H1 (cell line): ENCODE measurements around the gene BRINP3. TPM values are rescaled to one million over a fixed set of nuclear protein-coding genes. Genes with fewer than 3 reads are reported as not detected.

Source experiments
- CTCF ChIA-PET: fragments of 300-600 bp; sonication (Branson Sonifier 250); formaldehyde crosslinking; loops from one replicate; lab custom pipeline; 2021; ENCODE audit not compliant: partially characterized antibody; lab: Charles Lee
- POLR2A ChIA-PET: fragments of 300-600 bp; sonication (Branson Sonifier 250); formaldehyde crosslinking; loops from one replicate; lab custom pipeline; 2021; ENCODE audit warnings: inconsistent platforms; ENCODE audit not compliant: partially characterized antibody; lab: Charles Lee
- DNase-seq, 2 experiments: peaks; one replicate each; pipeline versions ENCODE4 v3.0.0 to v3.0.0-alpha.2; 2010 to 2022; ENCODE audit warnings: low spot score in 2 of 2, low read depth in 1 of 2, mixed read lengths in 1 of 2
- FAIRE-seq: peaks from 2 replicates; lab custom pipeline; 2011; peaks lifted over from hg19 to GRCh38; lab: Jason Lieb, UNC
- H2AFZ ChIP-seq: 2 replicates; pipeline ENCODE4 v1.8.1; 2012; ENCODE audit warnings: low read length, inconsistent platforms
- H2AK5ac ChIP-seq: 2 replicates; pipeline ENCODE4 v1.6.1; 2013; ENCODE audit warnings: low read depth, low read length
- H2BK120ac ChIP-seq: replicated peaks from 2 replicates; pipeline ENCODE3; 2013; ENCODE audit warnings: low read depth, low read length, inconsistent platforms
- H2BK12ac ChIP-seq: 2 replicates; pipeline ENCODE4 v1.6.1; 2013; ENCODE audit warnings: low read depth, low read length
- H2BK15ac ChIP-seq: 2 replicates; pipeline ENCODE4 v1.6.1; 2013; ENCODE audit warnings: low read length
- H2BK20ac ChIP-seq: 2 replicates; pipeline ENCODE4 v1.6.1; 2013; ENCODE audit warnings: low read length
- H2BK5ac ChIP-seq: 2 replicates; pipeline ENCODE4 v1.6.1; 2013; ENCODE audit warnings: low read depth, low read length
- H3K14ac ChIP-seq: 2 replicates; pipeline ENCODE4 v1.6.1; 2013; ENCODE audit warnings: inconsistent platforms; ENCODE audit not compliant: insufficient read length
- H3K18ac ChIP-seq: 2 replicates; pipeline ENCODE4 v1.6.1; 2013; ENCODE audit warnings: low read length; ENCODE audit errors: extremely low read depth
- H3K23ac ChIP-seq: 2 replicates; pipeline ENCODE4 v1.6.1; 2013; ENCODE audit warnings: inconsistent platforms; ENCODE audit not compliant: insufficient read length
- H3K23me2 ChIP-seq: 2 replicates; pipeline ENCODE4 v1.6.1; 2013; ENCODE audit warnings: low read depth, low read length
- H3K27ac ChIP-seq: 2 replicates; pipeline ENCODE4 v1.6.1; 2011; ENCODE audit warnings: low read depth, low read length, inconsistent platforms
- H3K27me3 ChIP-seq, 4 experiments: replicated peaks in 1 of 4; 1 replicate in 1 of 4; 2 replicates in 3 of 4; pipeline versions ENCODE4 v1.6.1 to v1.8.1; 2011 to 2013; ENCODE audit warnings: low read length in 3 of 4, mild to moderate bottlenecking in 3 of 4, inconsistent platforms in 2 of 4, mixed read lengths in 2 of 4, moderate library complexity in 1 of 4; ENCODE audit not compliant: control insufficient read depth in 3 of 4, insufficient read depth in 3 of 4; ENCODE audit errors: extremely low read depth in 1 of 4
- H3K36me3 ChIP-seq, 4 experiments: 2 replicates each; pipeline versions ENCODE4 v1.6.1 to v1.8.1; 2011 to 2013; ENCODE audit warnings: mild to moderate bottlenecking in 4 of 4, low read length in 3 of 4, moderate library complexity in 2 of 4, control low read depth in 1 of 4, inconsistent platforms in 1 of 4; ENCODE audit not compliant: insufficient read depth in 4 of 4, control insufficient read depth in 2 of 4
- H3K4ac ChIP-seq: replicated peaks from 2 replicates; pipeline ENCODE3; 2013; ENCODE audit warnings: low read length, low read depth, mixed read lengths, inconsistent platforms; ENCODE audit not compliant: insufficient read length
- H3K4me1 ChIP-seq, 4 experiments: replicated peaks in 1 of 4; 1 replicate in 1 of 4; 2 replicates in 3 of 4; pipeline versions ENCODE4 v1.6.1 to v1.8.1; 2011 to 2013; ENCODE audit warnings: low read length in 3 of 4, inconsistent platforms in 2 of 4, mixed read lengths in 1 of 4; ENCODE audit not compliant: insufficient read depth in 4 of 4, control insufficient read depth in 3 of 4
- H3K4me2 ChIP-seq, 2 experiments: 2 replicates each; pipeline versions ENCODE4 v1.6.1 to v1.8.1; 2011 to 2013; ENCODE audit warnings: low read depth in 2 of 2, low read length in 2 of 2, control low read depth in 1 of 2, inconsistent platforms in 1 of 2, mild to moderate bottlenecking in 1 of 2; ENCODE audit not compliant: insufficient read depth in 1 of 2
- H3K4me3 ChIP-seq, 4 experiments: fragments of 200-600, 300-600 bp in 1 of 4; sonication (generic), shearing (Covaris generic), sonication (Bioruptor Twin) in 1 of 4; 2 replicates each; pipeline versions ENCODE4 v1.5.1 to v1.8.1; 2011 to 2016; ENCODE audit warnings: low read length in 4 of 4, low read depth in 3 of 4, control low read depth in 2 of 4, inconsistent platforms in 2 of 4, mild to moderate bottlenecking in 2 of 4, mixed read lengths in 1 of 4, moderate library complexity in 1 of 4; ENCODE audit not compliant: insufficient read depth in 2 of 4; ENCODE audit errors: extremely low read depth in 1 of 4
- H3K56ac ChIP-seq: replicated peaks from 2 replicates; pipeline ENCODE3; 2013; ENCODE audit warnings: low read depth, mild to moderate bottlenecking, mixed read lengths, low read length, inconsistent platforms; ENCODE audit not compliant: insufficient read length
- H3K79me1 ChIP-seq: 2 replicates; pipeline ENCODE4 v1.6.1; 2013; ENCODE audit warnings: low read depth, low read length, control low read depth
- H3K79me2 ChIP-seq, 2 experiments: 2 replicates each; pipeline versions ENCODE4 v1.6.1 to v1.8.1; 2012 to 2013; ENCODE audit warnings: low read length in 2 of 2, mild to moderate bottlenecking in 2 of 2, inconsistent platforms in 1 of 2; ENCODE audit not compliant: insufficient read depth in 2 of 2, control insufficient read depth in 1 of 2
- H3K9ac ChIP-seq, 4 experiments: replicated peaks in 1 of 4; 1 replicate in 1 of 4; 2 replicates in 3 of 4; pipeline versions ENCODE4 v1.6.1 to v1.8.1; 2011 to 2013; ENCODE audit warnings: low read depth in 3 of 4, low read length in 3 of 4, control low read depth in 2 of 4, mild to moderate bottlenecking in 2 of 4, moderate library complexity in 2 of 4, inconsistent platforms in 1 of 4; ENCODE audit errors: extremely low read depth in 1 of 4
- H3K9me3 ChIP-seq, 2 experiments: 2 replicates each; pipeline versions ENCODE4 v1.6.1 to v1.8.1; 2012 to 2013; ENCODE audit warnings: mild to moderate bottlenecking in 2 of 2, moderate library complexity in 2 of 2, control low read depth in 1 of 2, inconsistent platforms in 1 of 2, low read depth in 1 of 2, low read length in 1 of 2, mixed read lengths in 1 of 2; ENCODE audit not compliant: insufficient read depth in 2 of 2
- H4K20me1 ChIP-seq, 2 experiments: replicated peaks in 1 of 2; 2 replicates each; pipeline versions ENCODE3 to v1.8.1; 2011 to 2013; ENCODE audit warnings: inconsistent platforms in 2 of 2, low read length in 2 of 2, mild to moderate bottlenecking in 1 of 2; ENCODE audit not compliant: insufficient read depth in 2 of 2, control insufficient read depth in 1 of 2
- H4K5ac ChIP-seq: 2 replicates; pipeline ENCODE4 v1.6.1; 2013; ENCODE audit warnings: low read length, low read depth, mixed read lengths, inconsistent platforms; ENCODE audit not compliant: insufficient read length
- H4K8ac ChIP-seq: 2 replicates; pipeline ENCODE4 v1.8.0; 2013; ENCODE audit warnings: mild to moderate bottlenecking, moderate library complexity, low read length, inconsistent platforms; ENCODE audit not compliant: insufficient read depth; ENCODE audit errors: extremely low read depth
- H4K91ac ChIP-seq: replicated peaks from 2 replicates; pipeline ENCODE3; 2013; ENCODE audit warnings: low read length, mixed read lengths, inconsistent platforms; ENCODE audit not compliant: insufficient read length
- CBX8 ChIP-seq: fragments of 300-800, 300-1000 bp; sonication (generic); IDR thresholded peaks from 2 replicates; pipeline ENCODE4 v1.7.1; 2016; ENCODE audit warnings: low read depth, low read length, borderline replicate concordance
- EP300 ChIP-seq, 2 experiments: IDR thresholded peaks; 1 replicate in 1 of 2; 2 replicates in 1 of 2; pipeline ENCODE4 v1.6.1; 2011 to 2012; ENCODE audit warnings: low read depth in 2 of 2, low read length in 2 of 2, mild to moderate bottlenecking in 2 of 2, borderline replicate concordance in 1 of 2, inconsistent platforms in 1 of 2, moderate library complexity in 1 of 2
- KDM4A ChIP-seq: IDR thresholded peaks from one replicate; pipeline ENCODE4 v1.7.1; 2012; ENCODE audit warnings: low read depth, mild to moderate bottlenecking, moderate library complexity, low read length, inconsistent platforms; ENCODE audit not compliant: severe bottlenecking
- PHF8 ChIP-seq: fragments of 200-600 bp; sonication (generic); conservative IDR thresholded peaks from 2 replicates; pipeline ENCODE4 v1.7.1; 2012; ENCODE audit warnings: low read depth, mild to moderate bottlenecking, inconsistent platforms, low read length, moderate library complexity
- RXRA ChIP-seq: IDR thresholded peaks from 2 replicates; pipeline ENCODE4 v1.6.1; 2011; ENCODE audit warnings: low read depth, mild to moderate bottlenecking, low read length, moderate library complexity; ENCODE audit not compliant: insufficient read depth
- USF2 ChIP-seq: IDR thresholded peaks from 2 replicates; pipeline ENCODE4 v1.6.1; 2011; ENCODE audit warnings: low read length, improper control_type of control experiment
- WGBS, 2 experiments: shearing (Covaris generic) in 1 of 2; methylation state at CpG; one replicate each; pipeline versions ENCODE4 v1.1.6 to v1.1.7; 2013 to 2015; ENCODE audit warnings: low lambda C conversion rate in 2 of 2, mixed read lengths in 2 of 2, inconsistent platforms in 1 of 2, low coverage in 1 of 2, missing lambda C conversion rate in 1 of 2; ENCODE audit not compliant: insufficient replicate concordance in 2 of 2, insufficient coverage in 1 of 2, insufficient read length in 1 of 2; ENCODE audit errors: extremely low coverage in 1 of 2, missing lambda C conversion rate in 1 of 2; 5-methylcytosine and 5-hydroxymethylcytosine counted together
- polyA plus RNA-seq, 7 experiments: library from polyadenylated mRNA; depleted of rRNA in 3 of 7; stranded (reverse) in 5 of 7; unstranded in 2 of 7; fragments of >200 nt in 5 of 7; fragments of 200-250 nt in 2 of 7; gene quantifications; 1 replicate in 5 of 7; 2 replicates in 1 of 7; 4 replicates in 1 of 7; pipeline versions ENCODE4 v1.2.1 to v1.2.3, GENCODE V29; 2011 to 2013; ENCODE audit warnings: missing spikeins in 2 of 7, mixed read lengths in 2 of 7
- total RNA-seq: library from RNA; stranded (reverse); fragmentation: NEBNext Ultra II Directional; extraction: Animal tissue kit (Norgen Biotek cat#: 25700); gene quantifications from 2 replicates; pipeline ENCODE4 v1.2.1, GENCODE V29; 2021
- TF ChIP-seq, protein P1 (sequence below): IDR thresholded peaks from 2 replicates; pipeline ENCODE4 v1.6.1; 2012; ENCODE audit warnings: inconsistent platforms

BRINP3 gene
- total and polyA plus RNA-seq, 2 of the 8 experiments (the other 6 are each of a cell fraction or from before 2014, with no cell fraction given): not detected

DNA sequence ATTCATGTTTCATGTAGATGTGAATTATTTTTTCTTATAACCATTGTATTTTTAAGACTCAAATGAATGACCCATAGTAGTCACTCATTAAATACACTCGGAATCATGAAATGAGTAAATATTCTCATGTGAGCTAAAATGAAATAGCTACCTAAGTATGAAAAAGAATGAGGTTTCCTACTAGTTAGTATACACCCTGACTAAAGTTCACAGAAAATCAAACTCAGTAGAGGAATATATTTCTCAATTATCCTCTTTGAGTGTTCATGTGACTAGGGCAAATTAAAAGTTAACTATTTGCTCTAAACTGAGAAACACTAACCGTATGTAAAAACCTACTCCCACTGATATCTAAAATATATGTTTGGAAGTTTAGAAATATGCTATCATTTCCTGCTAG, 187.8 kb downstream of the BRINP3 start:
- Histone ChIP-seq H2BK5ac (no peak overlapping the region), H2BK15ac (no peak overlapping the region), H3K79me1 (no peaks in the 10 kb centered on the region), H2BK120ac (no peak overlapping the region), H4K8ac (no peak overlapping the region), H4K91ac (no peak overlapping the region), H3K4ac (no peak overlapping the region), H3K14ac (no peak overlapping the region), H3K27ac (no peak overlapping the region), H2AK5ac (no peak overlapping the region), H3K9ac (no peak overlapping the region), H2BK12ac (no peak overlapping the region), H4K5ac (no peak overlapping the region), H3K23ac (no peak overlapping the region), H3K27me3 (no peaks in the 10 kb centered on the region), H3K18ac (no peak overlapping the region), H3K4me3 (no peak overlapping the region), H3K36me3 (no peaks in the 10 kb centered on the region), H4K20me1 (no peaks in the 10 kb centered on the region), H2AFZ (no peak overlapping the region), H3K23me2 (no peaks in the 10 kb centered on the region; the same call in 1 of the 2 replicates), H2BK20ac (no peak overlapping the region), H3K9me3 (no peaks in the 10 kb centered on the region), H3K79me2 (no peaks in the 10 kb centered on the region), H3K4me2 (no peak overlapping the region), H3K56ac (no peak overlapping the region), H3K4me1 (no peaks in the 10 kb centered on the region)
- ChIA-PET POLR2A (no interaction called here), CTCF (no interaction called here)
- 95% methylated on average over 2 of the region's 2 CpGs; no CpG with 5 or more reads in 1 of the 2 experiments for WGBS, 2 experiments
- FAIRE-seq (no peak), DNase-seq (no peak)
- TF ChIP-seq RXRA (no peak), CBX8 (no peak), USF2 (no peak), EP300 (IDR thresholded peaks at IDR 0.05; ENCODE audit: borderline replicate concordance in 1 of 2, low read depth in 2 of 2, low read length in 2 of 2) (no peak), KDM4A (no peak), PHF8 (no peak)
- TF ChIP-seq, protein P1, sequence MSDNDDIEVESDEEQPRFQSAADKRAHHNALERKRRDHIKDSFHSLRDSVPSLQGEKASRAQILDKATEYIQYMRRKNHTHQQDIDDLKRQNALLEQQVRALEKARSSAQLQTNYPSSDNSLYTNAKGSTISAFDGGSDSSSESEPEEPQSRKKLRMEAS: no peak
